ENCODE results near the gene TUBD1. TPM values are rescaled to one million over a fixed set of nuclear protein-coding genes. Genes with fewer than 3 reads are reported as not detected.
"Not testable (repeated sequence)": the region's sequence is repeated elsewhere in the genome, so short reads cannot be mapped to it uniquely, and the experiment has no call there.

Gene TUBD1
- total and polyA plus RNA-seq, 4 donors: 2.1 to 12.7 (median 6.0) TPM

DNA sequence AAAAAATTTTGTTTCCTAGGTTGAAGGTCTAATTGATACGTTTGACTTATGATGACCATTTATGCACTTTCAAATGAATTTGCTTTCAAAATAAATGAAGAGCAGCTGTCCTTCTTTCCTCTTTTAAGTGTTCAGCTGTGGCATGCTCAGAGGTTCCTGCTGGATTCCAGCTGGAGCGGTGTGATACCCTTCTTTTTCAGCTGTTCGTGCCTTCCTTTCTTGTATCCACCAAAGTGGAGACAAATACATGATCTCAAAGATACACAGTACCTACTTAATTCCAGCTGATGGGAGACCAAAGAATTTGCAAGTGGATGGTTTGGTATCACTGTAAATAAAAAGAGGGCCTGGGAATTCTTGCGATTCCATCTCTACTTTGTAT, 50.9 kb downstream of the TUBD1 start:
- not testable (repeated sequence) for H3K9ac ChIP-seq (ENCODE audit: low read depth in 1 of 2, low read length in 2 of 2); H3K9me3 ChIP-seq (ENCODE audit: control insufficient read depth in 4 of 4, low read length in 3 of 4); H3K4me3 ChIP-seq (ENCODE audit: low read depth in 1 of 3, low read length in 3 of 3); H3K27me3 ChIP-seq (ENCODE audit: control insufficient read depth in 4 of 4, insufficient read depth in 4 of 4, low read length in 3 of 4); DNase-seq (ENCODE audit: low spot score); H3K36me3 ChIP-seq (ENCODE audit: control insufficient read depth in 4 of 4, insufficient read depth in 3 of 4, low read depth in 1 of 4, low read length in 3 of 4)
- 61% methylated on average over 4 of the region's 4 CpGs for WGBS
- peak in 1 of 2 donors; percentile 6 for TF ChIP-seq JUND (IDR thresholded peaks at IDR 0.05)
- Histone ChIP-seq H3K27ac (ENCODE audit: low read depth in 1 of 2, low read length in 2 of 2) (peak overlapping the region; percentile 39 to 99), H3K4me1 (ENCODE audit: control insufficient read depth in 4 of 4, insufficient read depth in 4 of 4, low read length in 3 of 4) (peaks cover 5 to 30% (median 20%) of the 10 kb centered on the region in 4 donors)

DNA sequence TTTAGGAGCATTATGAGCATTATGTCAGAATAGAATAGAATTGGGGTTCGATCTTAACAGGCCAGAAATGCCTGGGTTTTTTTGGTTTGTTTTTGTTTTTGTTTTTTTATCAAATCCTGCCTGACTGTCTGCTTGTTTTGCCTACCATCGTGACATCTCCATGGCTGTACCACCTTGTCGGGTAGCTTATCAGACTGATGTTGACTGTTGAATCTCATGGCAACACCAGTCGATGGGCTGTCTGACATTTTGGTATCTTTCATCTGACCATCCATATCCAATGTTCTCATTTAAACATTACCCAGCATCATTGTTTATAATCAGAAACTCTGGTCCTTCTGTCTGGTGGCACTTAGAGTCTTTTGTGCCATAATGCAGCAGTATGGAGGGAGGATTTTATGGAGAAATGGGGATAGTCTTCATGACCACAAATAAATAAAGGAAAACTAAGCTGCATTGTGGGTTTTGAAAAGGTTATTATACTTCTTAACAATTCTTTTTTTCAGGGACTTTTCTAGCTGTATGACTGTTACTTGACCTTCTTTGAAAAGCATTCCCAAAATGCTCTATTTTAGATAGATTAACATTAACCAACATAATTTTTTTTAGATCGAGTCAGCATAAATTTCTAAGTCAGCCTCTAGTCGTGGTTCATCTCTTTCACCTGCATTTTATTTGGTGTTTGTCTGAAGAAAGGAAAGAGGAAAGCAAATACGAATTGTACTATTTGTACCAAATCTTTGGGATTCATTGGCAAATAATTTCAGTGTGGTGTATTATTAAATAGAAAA, 51.5 kb downstream of the TUBD1 start:
- Histone ChIP-seq H3K9ac (ENCODE audit: low read depth in 1 of 2, low read length in 2 of 2) (peak overlapping the region; percentile 100), H3K4me3 (ENCODE audit: low read depth in 1 of 3, low read length in 3 of 3) (peak overlapping the region; percentile 68 to 100 (median 92)), H3K27ac (ENCODE audit: low read depth in 1 of 2, low read length in 2 of 2) (peak overlapping the region; percentile 99 to 100), H3K4me1 (ENCODE audit: control insufficient read depth in 4 of 4, insufficient read depth in 4 of 4, low read length in 3 of 4) (peaks cover 3 to 27% (median 14%) of the 10 kb centered on the region in 4 donors)
- H3K9me3 ChIP-seq (ENCODE audit: control insufficient read depth in 4 of 4, low read length in 3 of 4); H3K27me3 ChIP-seq (ENCODE audit: control insufficient read depth in 4 of 4, insufficient read depth in 4 of 4, low read length in 3 of 4); DNase-seq (ENCODE audit: low spot score); H3K36me3 ChIP-seq (ENCODE audit: control insufficient read depth in 4 of 4, insufficient read depth in 3 of 4, low read depth in 1 of 4, low read length in 3 of 4): not testable (repeated sequence)
- TF ChIP-seq YY1 (IDR thresholded peaks at IDR 0.05): peak; percentile 7
- 29% methylated on average over 7 of the region's 7 CpGs for WGBS

DNA sequence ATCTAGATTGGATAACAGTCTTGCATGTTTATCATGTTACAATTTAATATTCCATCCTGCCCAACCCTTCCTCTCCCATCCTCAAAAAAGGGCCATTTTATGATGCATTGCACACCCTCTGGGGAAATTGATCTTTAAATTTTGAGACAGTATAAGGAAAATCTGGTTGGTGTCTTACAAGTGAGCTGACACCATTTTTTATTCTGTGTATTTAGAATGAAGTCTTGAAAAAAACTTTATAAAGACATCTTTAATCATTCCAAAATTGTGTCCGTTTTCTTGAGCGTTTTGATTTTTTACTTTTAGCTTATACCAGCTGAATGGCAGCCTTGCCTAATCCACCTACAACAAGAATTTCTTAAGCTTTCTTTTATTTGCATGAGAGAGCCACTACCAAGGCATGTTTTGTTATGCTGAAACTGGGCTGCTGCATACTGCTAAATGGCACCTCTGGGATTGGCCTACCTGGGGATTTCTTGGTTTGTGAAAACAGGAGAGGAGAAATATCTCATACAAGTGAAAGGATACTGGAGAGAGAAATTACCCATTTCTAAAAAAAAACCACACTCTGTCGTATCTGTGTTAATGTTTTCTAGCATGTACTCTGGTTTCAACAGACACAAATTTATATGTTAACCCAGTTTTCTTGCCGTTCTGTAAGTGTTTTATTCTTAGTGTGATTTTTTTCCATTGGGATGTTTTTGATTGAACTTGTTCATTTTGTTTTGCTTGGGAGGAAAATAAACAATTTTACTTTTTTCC, 52.2 kb downstream of the TUBD1 start:
- TF ChIP-seq, protein P1, sequence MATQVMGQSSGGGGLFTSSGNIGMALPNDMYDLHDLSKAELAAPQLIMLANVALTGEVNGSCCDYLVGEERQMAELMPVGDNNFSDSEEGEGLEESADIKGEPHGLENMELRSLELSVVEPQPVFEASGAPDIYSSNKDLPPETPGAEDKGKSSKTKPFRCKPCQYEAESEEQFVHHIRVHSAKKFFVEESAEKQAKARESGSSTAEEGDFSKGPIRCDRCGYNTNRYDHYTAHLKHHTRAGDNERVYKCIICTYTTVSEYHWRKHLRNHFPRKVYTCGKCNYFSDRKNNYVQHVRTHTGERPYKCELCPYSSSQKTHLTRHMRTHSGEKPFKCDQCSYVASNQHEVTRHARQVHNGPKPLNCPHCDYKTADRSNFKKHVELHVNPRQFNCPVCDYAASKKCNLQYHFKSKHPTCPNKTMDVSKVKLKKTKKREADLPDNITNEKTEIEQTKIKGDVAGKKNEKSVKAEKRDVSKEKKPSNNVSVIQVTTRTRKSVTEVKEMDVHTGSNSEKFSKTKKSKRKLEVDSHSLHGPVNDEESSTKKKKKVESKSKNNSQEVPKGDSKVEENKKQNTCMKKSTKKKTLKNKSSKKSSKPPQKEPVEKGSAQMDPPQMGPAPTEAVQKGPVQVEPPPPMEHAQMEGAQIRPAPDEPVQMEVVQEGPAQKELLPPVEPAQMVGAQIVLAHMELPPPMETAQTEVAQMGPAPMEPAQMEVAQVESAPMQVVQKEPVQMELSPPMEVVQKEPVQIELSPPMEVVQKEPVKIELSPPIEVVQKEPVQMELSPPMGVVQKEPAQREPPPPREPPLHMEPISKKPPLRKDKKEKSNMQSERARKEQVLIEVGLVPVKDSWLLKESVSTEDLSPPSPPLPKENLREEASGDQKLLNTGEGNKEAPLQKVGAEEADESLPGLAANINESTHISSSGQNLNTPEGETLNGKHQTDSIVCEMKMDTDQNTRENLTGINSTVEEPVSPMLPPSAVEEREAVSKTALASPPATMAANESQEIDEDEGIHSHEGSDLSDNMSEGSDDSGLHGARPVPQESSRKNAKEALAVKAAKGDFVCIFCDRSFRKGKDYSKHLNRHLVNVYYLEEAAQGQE (IDR thresholded peaks at IDR 0.05): peak; percentile 36
- no peak for TF ChIP-seq RXRA (IDR thresholded peaks at IDR 0.05)
- TF ChIP-seq YY1 (IDR thresholded peaks at IDR 0.05): peak; percentile 2
- TF ChIP-seq, protein P2, sequence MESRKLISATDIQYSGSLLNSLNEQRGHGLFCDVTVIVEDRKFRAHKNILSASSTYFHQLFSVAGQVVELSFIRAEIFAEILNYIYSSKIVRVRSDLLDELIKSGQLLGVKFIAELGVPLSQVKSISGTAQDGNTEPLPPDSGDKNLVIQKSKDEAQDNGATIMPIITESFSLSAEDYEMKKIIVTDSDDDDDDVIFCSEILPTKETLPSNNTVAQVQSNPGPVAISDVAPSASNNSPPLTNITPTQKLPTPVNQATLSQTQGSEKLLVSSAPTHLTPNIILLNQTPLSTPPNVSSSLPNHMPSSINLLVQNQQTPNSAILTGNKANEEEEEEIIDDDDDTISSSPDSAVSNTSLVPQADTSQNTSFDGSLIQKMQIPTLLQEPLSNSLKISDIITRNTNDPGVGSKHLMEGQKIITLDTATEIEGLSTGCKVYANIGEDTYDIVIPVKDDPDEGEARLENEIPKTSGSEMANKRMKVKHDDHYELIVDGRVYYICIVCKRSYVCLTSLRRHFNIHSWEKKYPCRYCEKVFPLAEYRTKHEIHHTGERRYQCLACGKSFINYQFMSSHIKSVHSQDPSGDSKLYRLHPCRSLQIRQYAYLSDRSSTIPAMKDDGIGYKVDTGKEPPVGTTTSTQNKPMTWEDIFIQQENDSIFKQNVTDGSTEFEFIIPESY (IDR thresholded peaks at IDR 0.05): peak; percentile 13
- TF ChIP-seq EGR1 (IDR thresholded peaks at IDR 0.05; ENCODE audit: low read depth in 2 of 2): no peak
- 19% methylated on average over 4 of the region's 4 CpGs for WGBS
- peak overlapping the region; percentile 68 to 100 (median 92) for H3K4me3 ChIP-seq (ENCODE audit: low read depth in 1 of 3, low read length in 3 of 3)
- no peak for DNase-seq (ENCODE audit: low spot score)
- H3K4me1 ChIP-seq (ENCODE audit: control insufficient read depth in 4 of 4, insufficient read depth in 4 of 4, low read length in 3 of 4): peaks cover 1 to 20% (median 8%) of the 10 kb centered on the region in 4 donors
- H3K27me3 ChIP-seq (ENCODE audit: control insufficient read depth in 4 of 4, insufficient read depth in 4 of 4, low read length in 3 of 4): no peaks in the 10 kb centered on the region
- H3K9ac ChIP-seq (ENCODE audit: low read depth in 1 of 2, low read length in 2 of 2): peak overlapping the region; percentile 100
- peaks cover 0 to 9% (median 5%) of the 10 kb centered on the region in 4 donors for H3K36me3 ChIP-seq (ENCODE audit: control insufficient read depth in 4 of 4, insufficient read depth in 3 of 4, low read depth in 1 of 4, low read length in 3 of 4)
- no peaks in the 10 kb centered on the region for H3K9me3 ChIP-seq (ENCODE audit: control insufficient read depth in 4 of 4, low read length in 3 of 4)
- H3K27ac ChIP-seq (ENCODE audit: low read depth in 1 of 2, low read length in 2 of 2): peak overlapping the region; percentile 99 to 100

All from liver (tissue), 9 donors.